Measurements from ENCODE around the gene FOSL2.

FOSL2 gene

DNA sequence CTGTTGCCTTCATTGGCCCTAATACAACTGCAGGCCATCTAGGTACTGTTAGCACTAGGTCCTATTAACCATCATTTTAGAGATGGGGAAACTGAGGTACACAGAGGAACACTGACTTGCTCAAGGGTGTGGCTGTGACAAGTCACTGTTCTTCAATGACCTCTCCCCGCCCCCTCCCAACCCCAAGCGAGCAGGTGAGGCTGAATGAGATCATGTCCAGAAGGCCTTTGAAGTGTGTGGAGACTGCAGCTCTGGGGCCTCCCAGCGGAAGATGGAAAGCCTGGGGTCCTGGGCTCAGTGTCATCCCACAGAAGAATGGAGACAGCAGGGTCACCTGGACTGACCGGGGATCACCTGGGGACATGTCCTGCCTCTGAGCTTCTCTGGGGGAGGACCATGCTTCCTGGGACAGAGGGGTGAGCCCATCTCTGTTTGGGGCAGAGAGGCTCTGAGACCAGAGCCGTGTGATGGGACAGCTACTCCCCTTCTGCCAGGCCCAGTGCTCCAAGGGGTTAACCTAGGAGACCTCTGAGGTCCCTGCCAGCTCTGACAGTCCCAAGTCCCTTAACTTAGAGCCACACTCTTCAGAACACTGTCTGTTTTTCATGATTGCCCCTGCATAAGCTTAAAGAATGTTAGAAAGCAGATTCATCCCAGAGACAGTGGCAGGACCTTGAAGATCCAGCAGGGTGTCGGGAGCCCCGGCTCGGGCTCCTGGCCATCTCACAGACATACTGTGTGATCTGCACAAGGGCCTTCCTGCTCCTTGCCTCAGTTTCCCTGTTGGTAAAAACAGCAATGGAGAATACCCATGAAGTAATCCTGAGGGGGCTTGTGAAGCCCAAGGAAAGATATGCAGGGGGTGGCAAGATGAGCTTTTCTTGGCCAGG, 16.7 kb upstream of the FOSL2 start:
- no peak for DNase-seq (ENCODE audit: low spot score)

DNA sequence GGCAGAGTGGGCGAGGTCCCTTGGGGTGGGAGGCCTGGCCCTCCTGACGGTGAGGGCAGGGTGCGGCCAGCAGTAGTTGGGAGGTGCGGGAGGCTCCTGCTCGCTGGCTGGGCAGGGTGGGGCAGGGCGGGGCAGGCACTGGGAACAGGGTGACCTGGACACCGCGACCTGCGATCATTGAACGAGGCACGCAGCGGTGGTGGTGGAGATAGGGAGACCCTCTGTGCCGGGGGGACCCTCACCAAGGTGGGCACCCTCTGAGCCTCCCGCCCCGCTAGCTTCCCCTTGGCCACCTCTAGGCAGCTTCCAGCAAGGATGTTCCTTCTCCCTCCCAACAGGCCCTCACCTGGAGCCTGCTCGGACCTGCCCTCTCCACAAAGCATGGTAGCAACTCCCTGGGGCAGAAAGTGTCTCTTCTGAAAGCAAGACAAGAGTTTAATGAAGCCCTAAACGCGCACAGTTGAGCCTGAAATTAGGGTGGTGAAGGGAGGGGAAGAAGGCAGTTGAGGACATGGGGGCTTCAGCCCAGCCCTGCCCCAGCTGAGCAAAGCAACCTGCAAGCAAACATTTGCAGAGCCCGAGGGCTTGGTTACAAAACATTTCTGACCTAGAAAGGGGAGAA, 15.4 kb upstream of the FOSL2 start:
- DNase-seq (ENCODE audit: low spot score) = no peak

DNA sequence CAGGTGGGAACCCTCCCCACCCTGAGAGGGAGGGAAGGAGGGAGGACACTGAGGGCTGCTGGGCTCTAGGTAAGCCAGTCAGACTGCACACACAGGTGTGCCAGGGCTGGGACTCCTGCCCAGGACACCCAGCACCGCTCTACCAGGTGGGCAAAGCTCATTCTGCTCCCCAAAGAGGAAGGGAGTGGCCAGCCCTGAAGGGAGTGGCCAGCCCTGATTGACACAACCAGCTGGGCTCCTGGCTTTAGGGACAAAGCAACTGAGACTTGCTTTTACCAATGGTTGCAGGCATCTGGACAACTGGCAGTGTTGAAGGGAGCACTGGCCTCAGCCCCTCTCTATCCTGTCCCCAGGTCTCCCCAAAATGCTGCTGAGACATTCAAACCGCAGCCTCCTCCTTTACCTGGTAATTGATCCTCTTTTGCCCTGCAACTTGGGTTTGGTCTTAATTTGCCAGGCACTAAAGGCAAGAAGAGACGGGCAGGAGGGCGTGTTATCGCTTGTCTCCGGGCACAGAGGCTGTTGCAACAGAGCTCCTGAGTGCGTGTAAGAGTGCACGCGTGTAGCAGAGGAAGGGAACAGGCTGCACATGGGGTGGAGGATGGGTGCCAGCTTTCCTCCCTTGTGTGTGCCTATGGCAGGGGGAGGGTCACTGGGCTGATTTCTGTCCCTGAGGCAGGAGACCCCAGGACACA, 14.5 kb upstream of the FOSL2 start:
- no peak for DNase-seq (ENCODE audit: low spot score)

DNA sequence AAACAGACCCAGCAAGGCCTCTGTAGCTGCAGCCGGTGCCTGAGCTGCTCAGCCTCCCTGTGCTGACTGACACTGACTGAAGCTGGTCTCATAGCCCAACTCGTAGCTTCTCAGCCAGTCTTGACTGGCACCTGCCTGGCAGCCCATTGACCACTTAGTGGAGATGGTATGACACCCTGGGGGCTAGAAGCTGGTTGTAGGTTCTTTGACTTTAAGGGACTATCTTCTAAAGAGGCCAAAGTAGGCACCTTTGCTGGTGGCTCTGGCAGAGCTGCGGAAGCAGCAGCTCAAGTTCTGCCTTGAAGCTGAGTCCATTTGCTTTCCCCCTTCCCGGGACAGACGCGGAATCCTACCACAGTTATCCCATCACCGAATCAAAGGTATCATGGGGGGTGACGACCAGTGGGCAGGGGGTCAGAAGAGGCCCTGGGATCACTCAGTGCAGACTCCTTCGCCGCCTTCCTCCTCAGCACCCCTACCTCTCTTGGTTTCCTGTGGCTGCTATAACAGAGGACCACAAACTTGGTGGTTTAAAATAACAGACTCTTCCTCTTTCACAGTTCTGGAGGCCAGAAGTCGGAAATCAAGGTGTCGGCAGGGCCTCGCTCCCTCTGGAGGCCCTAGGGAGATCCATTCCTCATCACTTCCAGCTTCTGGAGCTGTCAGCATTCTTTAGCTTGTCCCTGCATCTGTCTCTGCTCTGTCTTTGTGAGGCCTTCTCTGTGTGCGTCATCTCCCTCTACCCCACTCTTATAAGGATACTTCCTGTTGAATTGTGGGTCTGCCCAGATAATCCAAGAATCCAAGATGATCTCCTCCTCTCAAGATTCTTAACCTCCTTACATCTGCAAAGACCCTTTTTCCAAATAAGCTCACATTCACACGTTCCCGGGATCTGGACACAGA, 13.7 kb upstream of the FOSL2 start:
- no peak for DNase-seq (ENCODE audit: low spot score)

DNA sequence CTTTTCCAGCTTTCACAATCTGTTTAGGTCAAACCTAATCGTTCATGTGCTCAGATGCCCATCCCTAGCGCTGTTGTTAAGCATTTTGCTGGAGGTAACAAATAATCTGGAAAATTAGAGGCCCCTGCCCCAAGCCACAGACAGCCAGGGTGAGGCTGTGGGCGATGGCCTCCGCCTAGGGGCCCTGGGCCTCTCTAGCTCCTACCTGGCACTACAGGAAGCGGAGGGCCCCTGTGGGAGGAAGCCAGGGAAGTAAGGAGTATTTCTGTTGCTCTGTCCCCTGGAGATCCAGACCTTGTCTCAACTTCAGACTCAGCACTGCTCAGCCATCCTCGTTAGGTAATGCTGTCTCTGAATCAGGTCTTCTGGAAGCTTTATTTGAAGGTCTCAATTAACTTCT, 12.4 kb upstream of the FOSL2 start:
- no peak for DNase-seq (ENCODE audit: low spot score)

DNA sequence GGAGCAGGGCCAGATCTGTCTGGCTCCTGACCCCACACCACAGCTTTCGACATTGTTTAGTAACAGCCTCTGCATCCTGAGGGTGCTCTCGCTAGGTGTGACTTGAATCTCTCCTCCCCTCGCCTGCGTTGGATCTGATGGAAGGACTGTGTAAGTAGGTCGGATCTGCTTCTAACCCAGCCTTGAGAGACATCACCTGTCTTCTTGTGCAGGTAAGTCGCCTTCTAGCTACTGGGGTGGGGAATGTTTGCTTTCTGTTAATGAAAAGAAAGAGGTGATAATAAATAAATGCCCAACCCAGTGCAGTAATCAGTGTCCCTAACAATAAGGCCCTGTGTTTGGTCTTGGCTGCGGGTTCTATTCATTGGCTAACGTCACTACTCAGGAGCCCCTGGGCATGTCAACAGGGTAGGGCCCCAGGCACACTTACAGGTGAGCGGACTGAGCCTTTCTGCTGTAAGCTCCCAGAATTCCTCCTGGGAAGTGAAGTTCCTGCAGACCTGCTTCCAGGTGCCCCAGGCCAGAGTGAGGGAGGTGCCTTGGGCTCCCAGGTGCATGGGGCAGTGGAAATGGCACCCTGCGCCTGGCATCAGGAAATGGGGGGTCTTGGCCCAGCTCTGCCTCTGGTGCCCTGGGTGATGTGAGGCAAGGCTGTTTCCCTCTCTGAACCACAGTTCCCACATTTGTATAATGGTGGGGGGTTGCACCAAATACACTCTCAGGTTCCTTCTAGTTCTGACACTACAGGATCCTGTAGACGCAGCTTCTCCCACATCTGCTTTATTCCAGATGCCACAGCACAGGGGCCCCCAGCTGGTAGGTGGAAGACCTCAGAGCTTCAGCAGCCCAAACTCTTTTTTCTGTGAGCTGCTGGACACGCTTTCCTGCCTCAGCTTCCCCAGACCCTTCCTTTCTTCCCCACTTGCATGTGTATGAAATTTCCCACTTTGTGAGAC, 11.2 kb upstream of the FOSL2 start:
- DNase-seq (ENCODE audit: low spot score) = no peak

DNA sequence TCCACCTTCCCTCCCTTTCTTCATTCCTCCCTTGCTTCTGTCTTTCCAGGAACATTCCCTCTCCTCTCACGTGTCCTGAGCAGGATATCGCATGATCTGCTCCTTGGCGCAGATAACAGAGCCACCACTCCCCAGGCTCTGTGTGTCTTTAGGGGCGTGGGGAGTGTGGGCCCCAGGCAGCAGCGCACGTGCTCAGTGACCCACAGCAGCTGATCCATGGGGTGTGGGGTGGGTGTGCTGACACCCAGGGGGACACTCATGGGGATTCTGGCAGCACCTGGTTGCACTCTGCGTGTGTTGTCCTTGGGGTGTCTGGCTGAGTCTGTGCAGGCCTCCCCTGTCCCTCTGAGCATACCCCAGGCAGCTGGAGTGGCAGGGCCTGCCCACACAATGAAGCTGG, 9.9 kb upstream of the FOSL2 start:
- DNase-seq (ENCODE audit: low spot score) = no peak

DNA sequence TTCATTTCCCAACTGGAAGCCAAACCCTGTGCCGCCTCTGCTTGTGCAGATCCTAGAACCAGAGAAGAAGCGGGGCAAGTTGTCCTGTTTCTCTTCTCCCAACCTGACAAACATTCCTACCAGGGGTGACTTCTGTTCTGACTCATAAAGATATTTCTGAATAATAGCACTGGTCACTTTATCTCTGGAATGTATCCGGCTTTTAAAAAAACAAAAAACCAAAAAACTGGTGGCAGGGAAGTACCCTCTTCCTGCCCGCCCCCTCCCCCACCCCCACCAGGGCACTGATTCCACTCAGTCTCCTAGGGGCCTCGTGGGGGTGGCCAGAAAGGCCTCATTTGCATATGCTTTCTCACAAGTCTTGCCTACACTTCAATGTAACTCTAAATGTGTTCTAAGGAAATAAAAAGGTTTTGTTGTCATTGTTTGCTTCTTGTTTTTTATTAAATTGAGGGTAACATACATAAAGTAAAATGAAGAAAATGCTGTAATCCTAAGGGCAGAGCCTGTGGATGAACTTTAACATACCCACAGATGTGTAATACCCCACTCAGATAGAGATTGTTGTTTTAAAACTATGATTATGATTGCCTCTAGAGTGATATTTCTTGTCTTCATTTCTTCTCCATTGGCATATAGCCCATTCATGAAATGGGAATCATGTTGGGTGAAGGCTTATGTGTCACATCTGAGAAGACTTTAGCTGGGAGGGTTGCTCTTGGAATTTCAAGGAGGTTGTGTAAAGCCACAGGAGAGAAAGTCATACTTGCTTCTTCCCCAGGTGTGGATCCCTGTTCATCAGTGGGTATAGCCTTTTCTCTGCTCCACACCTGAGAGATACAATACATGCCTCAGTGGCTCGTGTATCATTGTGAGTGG, 5.3 kb upstream of the FOSL2 start:
- DNase-seq (ENCODE audit: low spot score) = peak; percentile 24

DNA sequence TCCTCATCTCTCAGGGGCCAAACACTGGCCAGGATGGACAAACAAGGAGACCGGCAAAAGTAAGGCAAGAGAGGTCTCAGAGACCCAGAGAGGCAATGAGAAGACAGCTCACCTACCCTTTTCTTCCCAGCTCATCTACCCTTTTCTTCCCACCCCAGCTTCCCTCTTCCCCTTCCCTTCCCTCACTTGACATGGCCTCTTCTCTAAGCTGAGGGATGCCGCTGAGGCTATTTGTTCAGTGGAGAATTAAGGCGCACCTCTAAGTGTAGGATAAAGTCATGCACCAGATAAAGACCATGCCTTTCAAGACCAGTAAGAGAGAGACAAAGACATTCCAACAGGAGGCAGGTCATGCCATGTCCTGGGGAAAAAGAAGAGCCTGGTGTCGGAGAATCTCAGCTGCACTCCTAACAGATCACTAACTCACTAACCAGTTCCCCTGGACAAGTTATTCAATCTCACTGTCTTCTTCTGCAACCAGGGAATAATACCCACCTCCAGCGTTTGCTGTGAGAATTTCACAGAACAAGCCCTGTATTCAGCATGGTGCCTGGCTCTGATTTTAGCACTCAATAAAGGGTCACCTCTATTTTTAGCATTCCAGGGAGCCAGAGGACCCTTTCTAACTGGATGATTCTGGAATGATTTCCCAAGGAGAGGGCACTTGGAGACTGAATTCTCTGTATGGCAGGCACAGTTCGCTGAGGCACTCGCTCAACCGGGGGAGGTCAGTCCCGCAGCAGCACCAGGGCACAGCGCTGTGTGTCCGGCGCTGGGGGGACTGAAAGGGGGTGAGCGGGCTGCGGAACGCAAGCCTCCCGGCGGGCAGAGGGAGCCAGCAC, 3.0 kb upstream of the FOSL2 start:
- DNase-seq (ENCODE audit: low spot score) = no peak

DNA sequence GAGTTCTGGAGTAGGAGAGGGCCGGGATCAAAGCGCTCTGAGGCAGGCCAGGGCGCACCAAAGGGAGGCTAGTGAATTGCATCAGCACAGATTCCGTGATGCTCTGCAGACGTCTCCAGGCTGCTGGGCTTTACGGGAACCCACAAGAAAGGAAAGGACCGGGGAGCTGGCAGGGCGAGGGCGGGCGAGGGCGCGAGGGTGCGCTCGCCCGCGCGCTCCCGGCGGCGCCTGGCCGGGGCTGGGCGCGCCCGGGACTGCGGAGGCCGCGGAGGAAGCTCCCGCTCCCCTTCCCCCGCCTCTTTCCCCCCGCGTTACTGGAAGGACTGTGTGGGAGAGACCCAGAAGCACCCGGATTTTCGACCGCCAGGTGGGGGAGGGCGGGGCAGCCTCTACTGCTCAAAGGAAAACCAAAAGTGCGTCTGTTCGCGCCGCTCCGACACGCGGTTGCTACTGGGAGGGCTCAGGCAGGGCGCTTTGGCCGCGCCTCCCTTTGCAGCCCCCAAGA, 2.4 kb upstream of the FOSL2 start:
- DNase-seq (ENCODE audit: low spot score) = peak; percentile 85

DNA sequence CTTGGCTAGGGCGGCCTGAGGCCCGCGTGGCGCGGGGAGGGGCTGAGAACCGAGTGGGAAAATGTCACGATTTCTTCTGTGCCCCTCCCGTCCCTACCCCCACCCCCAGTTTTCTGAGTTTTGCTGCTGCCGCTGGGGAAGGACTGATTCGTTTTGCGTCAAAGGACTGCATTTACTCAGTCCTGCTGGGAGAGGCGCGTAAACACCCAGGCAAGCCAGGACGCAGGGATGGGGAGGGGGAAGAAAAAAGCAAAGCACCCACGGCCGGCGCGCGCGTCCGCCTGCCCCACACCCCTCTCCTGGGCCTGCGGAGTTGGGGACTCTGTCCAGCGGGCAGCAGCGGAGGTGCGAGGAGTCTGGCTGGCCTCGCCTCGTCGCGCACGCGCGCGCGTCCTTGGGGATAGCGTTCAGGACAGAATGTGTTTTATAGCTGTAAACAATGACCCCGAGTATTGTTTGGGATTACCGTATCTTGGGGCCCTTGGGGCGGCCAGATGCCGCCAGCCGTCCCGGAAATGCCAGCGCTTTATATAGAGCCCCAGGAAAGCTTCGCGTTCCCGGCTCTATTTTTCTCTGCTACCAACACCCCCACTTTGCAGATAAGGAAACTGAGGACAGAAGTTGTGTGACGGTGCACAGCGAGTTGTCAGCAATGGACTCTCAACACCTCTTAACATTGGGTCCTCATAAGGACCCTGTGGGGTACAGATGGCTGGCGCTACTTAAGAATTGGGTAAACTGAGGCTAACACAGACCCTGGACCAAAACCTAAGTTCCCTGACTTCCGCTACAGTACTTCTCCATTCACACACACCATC, 1.7 kb upstream of the FOSL2 start:
- DNase-seq (ENCODE audit: low spot score) = peak; percentile 67

DNA sequence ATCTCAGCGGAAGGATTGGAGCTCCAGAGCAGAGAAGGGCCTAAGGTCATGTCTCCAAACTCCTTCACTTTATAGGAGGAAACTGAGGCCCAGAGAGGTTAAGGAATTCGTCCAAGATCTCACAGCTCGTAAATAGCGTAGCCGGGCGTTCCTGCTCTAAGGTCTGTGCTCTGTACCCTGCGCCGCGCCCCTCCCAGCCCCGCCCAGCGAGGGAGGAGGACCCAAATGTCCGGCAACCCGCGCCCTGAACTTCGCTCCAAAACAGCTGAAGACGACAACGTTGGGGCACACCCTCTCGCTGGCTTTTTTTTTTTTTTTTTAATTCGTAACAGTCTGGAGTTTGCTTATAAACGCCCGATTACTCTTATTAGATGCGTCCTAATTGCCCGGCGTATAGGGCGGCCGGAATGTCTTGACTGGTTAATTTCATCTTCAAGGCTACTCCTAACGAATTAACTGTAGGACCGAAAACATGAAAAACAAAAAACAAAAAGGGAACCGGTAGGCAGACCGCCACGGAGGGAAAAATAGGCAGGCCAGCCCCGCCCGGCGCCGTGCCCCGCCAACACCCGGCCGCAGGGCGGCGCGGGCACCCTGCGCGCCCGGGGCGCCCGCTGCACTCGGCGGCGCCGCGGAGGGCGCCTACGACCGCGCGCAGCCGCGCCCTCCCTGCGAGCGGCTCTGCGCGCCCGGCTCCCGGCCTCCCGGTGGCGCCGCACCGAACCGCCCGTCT, 928 bp upstream of the FOSL2 start:
- DNase-seq (ENCODE audit: low spot score) = peak; percentile 85

DNA sequence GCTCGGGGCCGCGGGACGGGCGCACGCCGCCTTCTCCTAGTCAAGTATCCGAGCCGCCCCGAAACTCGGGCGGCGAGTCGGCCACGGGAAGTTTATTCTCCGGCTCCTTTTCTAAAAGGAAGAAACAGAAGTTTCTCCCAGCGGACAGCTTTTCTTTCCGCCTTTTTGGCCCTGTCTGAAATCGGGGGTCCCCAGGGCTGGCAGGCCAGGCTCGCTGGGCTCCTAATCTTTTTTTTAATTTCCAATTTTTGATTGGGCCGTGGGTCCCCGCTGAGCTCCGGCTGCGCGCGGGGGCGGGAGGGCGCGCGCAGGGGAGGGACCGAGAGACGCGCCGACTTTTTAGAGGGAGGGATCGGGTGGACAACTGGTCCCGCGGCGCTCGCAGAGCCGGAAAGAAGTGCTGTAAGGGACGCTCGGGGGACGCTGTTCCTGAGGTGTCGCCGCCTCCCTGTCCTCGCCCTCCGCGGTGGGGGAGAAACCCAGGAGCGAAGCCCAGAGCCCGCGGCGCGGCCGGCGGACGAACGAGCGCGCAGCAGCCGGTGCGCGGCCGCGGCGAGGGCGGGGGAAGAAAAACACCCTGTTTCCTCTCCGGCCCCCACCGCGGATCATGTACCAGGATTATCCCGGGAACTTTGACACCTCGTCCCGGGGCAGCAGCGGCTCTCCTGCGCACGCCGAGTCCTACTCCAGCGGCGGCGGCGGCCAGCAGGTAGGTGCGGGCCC, 617 bp downstream of the FOSL2 start:
- peak; percentile 56 for DNase-seq (ENCODE audit: low spot score)

DNA sequence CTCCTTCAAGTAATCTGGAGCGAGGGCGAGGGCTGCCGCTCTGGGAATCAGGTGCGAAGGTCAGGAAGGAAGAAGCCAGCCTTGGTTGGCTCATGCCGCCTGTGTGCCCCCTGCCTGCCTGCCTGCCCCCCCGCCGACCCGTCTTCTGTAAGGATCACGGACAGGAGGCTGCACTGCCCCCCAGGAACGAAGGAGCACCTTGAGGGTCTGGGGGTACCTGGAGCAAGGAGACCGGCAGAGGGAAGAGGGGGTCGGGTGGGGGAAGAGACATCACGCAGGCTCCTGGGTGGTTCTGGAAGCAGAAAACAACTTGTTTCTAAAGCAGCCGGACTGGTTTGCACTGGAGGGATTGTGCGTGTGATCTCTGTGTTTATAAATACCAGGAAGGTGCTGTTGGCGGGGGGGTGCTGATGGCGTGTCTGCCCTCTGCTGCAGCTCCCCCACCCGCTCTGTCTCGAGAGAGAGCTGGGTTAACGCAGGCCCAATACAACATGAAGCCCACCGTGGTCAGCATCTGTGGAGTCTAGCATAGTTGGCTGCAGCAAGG, 1.7 kb downstream of the FOSL2 start:
- DNase-seq (ENCODE audit: low spot score) = peak; percentile 7

DNA sequence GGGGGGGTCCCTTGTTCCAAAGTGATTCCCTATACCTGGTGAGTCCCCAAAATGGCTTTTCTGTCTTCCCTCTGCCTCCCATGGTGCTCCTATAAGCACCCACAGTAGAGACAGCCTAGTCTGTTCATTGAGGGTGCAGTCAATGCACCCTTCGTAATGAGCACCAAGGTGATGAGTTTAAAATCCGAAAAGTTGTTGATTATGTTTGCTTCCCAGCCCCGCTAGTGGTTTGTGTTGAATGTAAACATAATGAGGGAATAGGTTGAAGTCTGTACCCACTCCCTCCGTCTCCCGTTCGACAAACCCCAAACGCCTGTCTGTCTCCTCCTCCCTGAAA, 2.3 kb downstream of the FOSL2 start:
- no peak for DNase-seq (ENCODE audit: low spot score)

All from RKO (cell line).